ENCODE measurements around the gene PGM2. TPM values are rescaled to one million over a fixed set of nuclear protein-coding genes. Genes with fewer than 3 reads are reported as not detected.

Gene PGM2
- total RNA-seq, 2 experiments from 2014 or later, result 67.4 to 108 TPM

- no peaks in the 10 kb centered on the region for H3K9me2 ChIP-seq (ENCODE audit: insufficient read depth, low read length)
- H3K4me2 ChIP-seq (ENCODE audit: low read length), result peak overlapping the region; percentile 84
- no peaks in the 10 kb centered on the region for H3K9me3 ChIP-seq (ENCODE audit: low read length)
- BruUV-seq (replicated peaks), result no TSS peak
- DNase-seq (ENCODE audit: low spot score), result peak; percentile 31
- ChIA-PET POLR2A (interaction anchor here (0.6 to 4.8 kb wide), 13 partner anchors 8 to 200 kb away, joined by 3 to 32 read pairs (median 6); no protein-coding TSS in a partner anchor), CTCF (ENCODE audit: unreplicated experiment) (no interaction called here)
- TF ChIP-seq EZH2phosphoT487 (IDR thresholded peaks at IDR 0.05; ENCODE audit: borderline replicate concordance, low read depth, low read length) (no peak), CTCF (conservative IDR thresholded peaks at IDR 0.05; ENCODE audit: low read length) (no peak)
- H3K36me3 ChIP-seq (ENCODE audit: insufficient read depth, low read length), result peaks cover 32% of the 10 kb centered on the region
- peaks cover 27% of the 10 kb centered on the region for H3K79me2 ChIP-seq (ENCODE audit: insufficient read depth, low read depth, low read length)
- H2AFZ ChIP-seq (ENCODE audit: low read length), result peak overlapping the region; percentile 83; the same call in 1 of the 2 replicates
- intact Hi-C loops (cut with micrococcal nuclease; ENCODE audit: unreplicated experiment), result loop anchor here (2.0 kb wide), 1 partner anchor 64 kb away; the partner anchor contains the start of gene TBC1D1
- peak overlapping the region; percentile 91 for H3K4me3 ChIP-seq (ENCODE audit: low read depth, low read length, poor library complexity, severe bottlenecking)
- peaks cover 33% of the 10 kb centered on the region for H3K4me1 ChIP-seq (ENCODE audit: insufficient read depth, low read length, poor library complexity, severe bottlenecking)
- H4K20me1 ChIP-seq (ENCODE audit: insufficient read depth, low read length), result peaks cover 15% of the 10 kb centered on the region; the same call in 1 of the 2 replicates
- peak overlapping the region; percentile 60 for H3K27ac ChIP-seq (ENCODE audit: low read depth, low read length, poor library complexity, severe bottlenecking)
Measured at GRCh38 chr4:37827030-37827685, 672 bp downstream of the PGM2 start.

GRCh38 chr4:37827802-37828321, 1.4 kb downstream of the PGM2 start:
- Histone ChIP-seq H3K4me2 (ENCODE audit: low read length) (peak overlapping the region; percentile 84), H3K36me3 (ENCODE audit: insufficient read depth, low read length) (peaks cover 39% of the 10 kb centered on the region), H3K4me3 (ENCODE audit: low read depth, low read length, poor library complexity, severe bottlenecking) (peak overlapping the region; percentile 91), H3K27ac (ENCODE audit: low read depth, low read length, poor library complexity, severe bottlenecking) (no peak overlapping the region), H3K4me1 (ENCODE audit: insufficient read depth, low read length, poor library complexity, severe bottlenecking) (peaks cover 36% of the 10 kb centered on the region), H3K9me3 (ENCODE audit: low read length) (no peaks in the 10 kb centered on the region), H3K79me2 (ENCODE audit: insufficient read depth, low read depth, low read length) (peaks cover 27% of the 10 kb centered on the region), H2AFZ (ENCODE audit: low read length) (no peak overlapping the region), H3K9me2 (ENCODE audit: insufficient read depth, low read length) (no peaks in the 10 kb centered on the region), H4K20me1 (ENCODE audit: insufficient read depth, low read length) (peaks cover 15% of the 10 kb centered on the region; the same call in 1 of the 2 replicates)
- intact Hi-C loops (cut with micrococcal nuclease; ENCODE audit: unreplicated experiment), result loop anchor here (2.0 kb wide), 1 partner anchor 63 kb away; the partner anchor contains the start of gene TBC1D1
- DNase-seq (ENCODE audit: low spot score), result no peak
- TF ChIP-seq EZH2phosphoT487 (IDR thresholded peaks at IDR 0.05; ENCODE audit: borderline replicate concordance, low read depth, low read length) (no peak), CTCF (conservative IDR thresholded peaks at IDR 0.05; ENCODE audit: low read length) (no peak)
- ChIA-PET CTCF (ENCODE audit: unreplicated experiment) (no interaction called here), POLR2A (interaction anchor here (0.6 to 4.8 kb wide), 8 partner anchors 9 to 152 kb away, joined by 3 to 32 read pairs (median 7); no protein-coding TSS in a partner anchor)
- TSS peak; percentile 64 for BruUV-seq (replicated peaks)

All from OCI-LY7 (cell line).